Measurements from ENCODE around the gene CNTN2. TPM values are rescaled to one million over a fixed set of nuclear protein-coding genes. Genes with fewer than 3 reads are reported as not detected.

The CNTN2 gene
- total RNA-seq = 0.30 TPM
- long read RNA-seq = 0 reads

GRCh38 chr1:205042911-205043806, at the start of gene CNTN2:
Gene CNTN2, plus strand, starts transcription at chr1:205043212. Its CDS starts 9,974 bp downstream, at chr1:205053186.
- intact Hi-C loops (cut with DNase I) = no loop called here
- no peak for DNase-seq (ENCODE audit: low spot score)

- no peak for DNase-seq (ENCODE audit: low spot score)
- intact Hi-C loops (cut with DNase I) = no loop called here
These were observed 48.7 kb upstream of the CNTN2 start for GRCh38 chr1:204994086-204994862.

- DNase-seq (ENCODE audit: low spot score) = no peak
- intact Hi-C loops (cut with DNase I) = no loop called here
These were observed 46.0 kb upstream of the CNTN2 start for GRCh38 chr1:204996981-204997380.

GRCh38 chr1:204997591-204998355, 45.2 kb upstream of the CNTN2 start:
- no peak for DNase-seq (ENCODE audit: low spot score)
- intact Hi-C loops (cut with DNase I) = no loop called here

- no peak for DNase-seq (ENCODE audit: low spot score)
- intact Hi-C loops (cut with DNase I) = no loop called here
These were observed 41.9 kb upstream of the CNTN2 start for GRCh38 chr1:205001162-205001561.

- intact Hi-C loops (cut with DNase I) = no loop called here
- no peak for DNase-seq (ENCODE audit: low spot score)
These were observed 40.3 kb upstream of the CNTN2 start for GRCh38 chr1:205002705-205003104.

GRCh38 chr1:205003358-205004131, 39.5 kb upstream of the CNTN2 start:
- DNase-seq (ENCODE audit: low spot score) = no peak
- intact Hi-C loops (cut with DNase I) = no loop called here

GRCh38 chr1:205004351-205004750, 38.7 kb upstream of the CNTN2 start:
- intact Hi-C loops (cut with DNase I) = no loop called here
- DNase-seq (ENCODE audit: low spot score) = no peak

GRCh38 chr1:205008896-205009295, 34.1 kb upstream of the CNTN2 start:
- intact Hi-C loops (cut with DNase I) = no loop called here
- no peak for DNase-seq (ENCODE audit: low spot score)

GRCh38 chr1:205009670-205010069, 33.3 kb upstream of the CNTN2 start:
- no peak for DNase-seq (ENCODE audit: low spot score)
- intact Hi-C loops (cut with DNase I) = no loop called here

GRCh38 chr1:205012391-205013140, 30.4 kb upstream of the CNTN2 start:
- intact Hi-C loops (cut with DNase I) = no loop called here
- DNase-seq (ENCODE audit: low spot score) = no peak

- DNase-seq (ENCODE audit: low spot score) = no peak
- intact Hi-C loops (cut with DNase I) = no loop called here
These were observed 29.2 kb upstream of the CNTN2 start for GRCh38 chr1:205013683-205014367.

- DNase-seq (ENCODE audit: low spot score) = no peak
- intact Hi-C loops (cut with DNase I) = no loop called here
These were observed 28.2 kb upstream of the CNTN2 start for GRCh38 chr1:205014783-205015182.

GRCh38 chr1:205015241-205015640, 27.8 kb upstream of the CNTN2 start:
- intact Hi-C loops (cut with DNase I) = no loop called here
- no peak for DNase-seq (ENCODE audit: low spot score)

GRCh38 chr1:205016075-205016474, 26.9 kb upstream of the CNTN2 start:
- intact Hi-C loops (cut with DNase I) = no loop called here
- no peak for DNase-seq (ENCODE audit: low spot score)

GRCh38 chr1:205016584-205016983, 26.4 kb upstream of the CNTN2 start:
- intact Hi-C loops (cut with DNase I) = no loop called here
- DNase-seq (ENCODE audit: low spot score) = no peak

- no peak for DNase-seq (ENCODE audit: low spot score)
- intact Hi-C loops (cut with DNase I) = no loop called here
These were observed 26.0 kb upstream of the CNTN2 start for GRCh38 chr1:205017001-205017400.

- no peak for DNase-seq (ENCODE audit: low spot score)
- intact Hi-C loops (cut with DNase I) = no loop called here
These were observed 25.2 kb upstream of the CNTN2 start for GRCh38 chr1:205017766-205018165.
